ENCODE data around the gene SLC25A44. TPM values are rescaled to one million over a fixed set of nuclear protein-coding genes. Genes with fewer than 3 reads are reported as not detected.

The SLC25A44 gene
- total RNA-seq, 1 experiment from 2014 or later = 40.2 TPM

DNA sequence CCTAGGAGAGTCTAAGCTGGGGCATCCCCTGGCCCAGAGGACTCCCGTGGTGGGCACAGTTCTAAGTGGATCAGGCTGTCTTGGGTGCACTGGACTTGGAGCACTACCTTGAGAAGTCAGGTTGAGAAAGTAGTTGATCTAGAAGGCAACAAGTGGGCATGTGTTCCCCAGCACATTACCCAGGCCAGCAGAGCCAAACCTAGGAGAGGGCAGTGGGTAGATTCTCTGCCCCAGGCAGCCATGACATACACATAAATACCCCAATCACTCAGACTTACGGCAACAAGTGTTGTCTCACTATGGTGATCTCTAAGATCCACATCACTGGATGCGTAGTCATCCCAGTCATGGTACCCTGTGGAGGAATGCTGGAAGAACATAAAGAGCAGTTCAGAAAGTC lies 17.3 kb downstream of the SLC25A44 start:
- H3K4me3 Mint-ChIP-seq = no peak overlapping the region
- no peak overlapping the region for H4K5ac ChIP-seq (ENCODE audit: insufficient read length, low read depth, low read length)
- no peak overlapping the region for H3K27ac ChIP-seq (ENCODE audit: insufficient read length, low read depth, low read length)

More for the DNA sequence above, 17.3 kb downstream of the SLC25A44 start:
- Histone ChIP-seq H3K56ac (ENCODE audit: insufficient read length, low read depth, low read length) (peak overlapping the region; percentile 4), H2BK15ac (ENCODE audit: low read depth, low read length) (no peak overlapping the region), H3K9ac (ENCODE audit: extremely low read depth, insufficient read length, low read length) (no peak overlapping the region), H3K23ac (ENCODE audit: insufficient read length, low read depth, low read length) (no peak overlapping the region), H3K23me2 (ENCODE audit: insufficient read length, low read depth, low read length, poor library complexity, severe bottlenecking) (peaks cover 8% of the 10 kb centered on the region), H2BK20ac (ENCODE audit: low read depth, low read length, poor library complexity, severe bottlenecking) (no peak overlapping the region), H3K79me1 (ENCODE audit: insufficient read depth, low read depth, low read length, poor library complexity, severe bottlenecking) (no peaks in the 10 kb centered on the region), H3K9me3 (ENCODE audit: control insufficient read depth, low read depth, low read length) (no peaks in the 10 kb centered on the region), H3K14ac (ENCODE audit: insufficient read depth, low read length) (no peak overlapping the region), H2AFZ (ENCODE audit: low read length) (no peak overlapping the region), H4K20me1 (ENCODE audit: control insufficient read depth, insufficient read depth, insufficient read length) (no peaks in the 10 kb centered on the region), H3K4ac (ENCODE audit: low read depth, low read length) (no peak overlapping the region), H3K27me3 (ENCODE audit: insufficient read depth, low read length) (no peaks in the 10 kb centered on the region), H4K8ac (replicated peaks; ENCODE audit: insufficient read length, low read depth, low read length) (no peak overlapping the region), H2BK120ac (ENCODE audit: low read depth, low read length, poor library complexity, severe bottlenecking) (no peak overlapping the region), H2BK12ac (ENCODE audit: insufficient read length, low read depth, low read length) (no peak overlapping the region), H3T11ph (ENCODE audit: low read length) (no peak overlapping the region), H2AK5ac (ENCODE audit: insufficient read length, low read length) (no peak overlapping the region), H2BK5ac (ENCODE audit: insufficient read length, low read length) (no peak overlapping the region), H3K4me1 (ENCODE audit: insufficient read depth, low read length) (no peaks in the 10 kb centered on the region; the same call in 1 of the 2 replicates), H4K91ac (ENCODE audit: insufficient read length, low read depth, low read length) (no peak overlapping the region), H3K79me2 (ENCODE audit: insufficient read depth, low read length) (no peaks in the 10 kb centered on the region), H3K4me2 (ENCODE audit: insufficient read depth, insufficient read length, low read length) (no peak overlapping the region), H3K18ac (ENCODE audit: insufficient read length, low read depth, low read length) (no peak overlapping the region)
- no peak for DNase-seq
- Mint-ChIP-seq H3K36me3 (ENCODE audit: insufficient read depth in 1 of 3, low read depth in 3 of 3) (peaks cover 10 to 69% (median 30%) of the 10 kb centered on the region in 3 experiments; a peak in 6 of 7 replicates), H3K9me3 (no peaks in the 10 kb centered on the region), H3K4me1 (peaks cover 34 to 35% of the 10 kb centered on the region in 2 experiments), H3K27me3 (ENCODE audit: low read depth) (peaks cover 2% of the 10 kb centered on the region; the same call in 1 of the 2 replicates), H3K27ac (0 out of 7 replicates have a peak overlapping the region, but pooled peaks of 2 of the 3 experiments have one; percentile 23 to 32)
- no CpG with 5 or more reads among the region's 3 CpGs for WGBS (ENCODE audit: extremely low coverage, insufficient read length, low lambda C conversion rate)
- TF ChIP-seq, protein P1, sequence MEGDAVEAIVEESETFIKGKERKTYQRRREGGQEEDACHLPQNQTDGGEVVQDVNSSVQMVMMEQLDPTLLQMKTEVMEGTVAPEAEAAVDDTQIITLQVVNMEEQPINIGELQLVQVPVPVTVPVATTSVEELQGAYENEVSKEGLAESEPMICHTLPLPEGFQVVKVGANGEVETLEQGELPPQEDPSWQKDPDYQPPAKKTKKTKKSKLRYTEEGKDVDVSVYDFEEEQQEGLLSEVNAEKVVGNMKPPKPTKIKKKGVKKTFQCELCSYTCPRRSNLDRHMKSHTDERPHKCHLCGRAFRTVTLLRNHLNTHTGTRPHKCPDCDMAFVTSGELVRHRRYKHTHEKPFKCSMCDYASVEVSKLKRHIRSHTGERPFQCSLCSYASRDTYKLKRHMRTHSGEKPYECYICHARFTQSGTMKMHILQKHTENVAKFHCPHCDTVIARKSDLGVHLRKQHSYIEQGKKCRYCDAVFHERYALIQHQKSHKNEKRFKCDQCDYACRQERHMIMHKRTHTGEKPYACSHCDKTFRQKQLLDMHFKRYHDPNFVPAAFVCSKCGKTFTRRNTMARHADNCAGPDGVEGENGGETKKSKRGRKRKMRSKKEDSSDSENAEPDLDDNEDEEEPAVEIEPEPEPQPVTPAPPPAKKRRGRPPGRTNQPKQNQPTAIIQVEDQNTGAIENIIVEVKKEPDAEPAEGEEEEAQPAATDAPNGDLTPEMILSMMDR (conservative IDR thresholded peaks at IDR 0.05) = no peak

Data from H9 (cell line).